Subcutaneous adipose tissue (tissue), 4 donors: ENCODE results near the gene ADGRG1. TPM values are rescaled to one million over a fixed set of nuclear protein-coding genes. Genes with fewer than 3 reads are reported as not detected.

Experiments
- CTCF ChIP-seq: fragments of 450-650 bp; IDR thresholded peaks from one replicate; pipeline ENCODE4 v1.5.1; 2016; ENCODE audit warnings: low read depth, mild to moderate bottlenecking, control low read depth, antibody characterized with exemption, moderate library complexity
- total RNA-seq, 4 donors: library from RNA; depleted of rRNA; stranded (reverse); fragments of >200 nt; gene quantifications; one replicate each; pipeline ENCODE4 v1.1.0, GENCODE V29; 2016

The ADGRG1 gene
- total RNA-seq, 4 donors from 2014 or later = 10.0 to 92.5 (median 21.2) TPM

GRCh38 chr16:57668630-57669475, 40.4 kb downstream of the ADGRG1 start:
- no peak for TF ChIP-seq CTCF

GRCh38 chr16:57669476-57670162, 41.2 kb downstream of the ADGRG1 start:
- no peak for TF ChIP-seq CTCF

GRCh38 chr16:57670196-57670595, 41.8 kb downstream of the ADGRG1 start:
- no peak for TF ChIP-seq CTCF

- no peak for TF ChIP-seq CTCF
These were observed 44.0 kb downstream of the ADGRG1 start for GRCh38 chr16:57672416-57672815.

- TF ChIP-seq CTCF = no peak
These were observed 44.4 kb downstream of the ADGRG1 start for GRCh38 chr16:57672824-57673223.

- no peak for TF ChIP-seq CTCF
These were observed 47.5 kb downstream of the ADGRG1 start for GRCh38 chr16:57675741-57676551.
